LNCAP (cell line): ENCODE results near the gene ST14.

Source experiments
- TF ChIP-seq, protein P1 (sequence below): fragments of 450-650 bp; IDR thresholded peaks from 2 replicates; pipeline ENCODE4 v1.5.1; 2017; ENCODE audit warnings: mild to moderate bottlenecking

ST14 gene

DNA sequence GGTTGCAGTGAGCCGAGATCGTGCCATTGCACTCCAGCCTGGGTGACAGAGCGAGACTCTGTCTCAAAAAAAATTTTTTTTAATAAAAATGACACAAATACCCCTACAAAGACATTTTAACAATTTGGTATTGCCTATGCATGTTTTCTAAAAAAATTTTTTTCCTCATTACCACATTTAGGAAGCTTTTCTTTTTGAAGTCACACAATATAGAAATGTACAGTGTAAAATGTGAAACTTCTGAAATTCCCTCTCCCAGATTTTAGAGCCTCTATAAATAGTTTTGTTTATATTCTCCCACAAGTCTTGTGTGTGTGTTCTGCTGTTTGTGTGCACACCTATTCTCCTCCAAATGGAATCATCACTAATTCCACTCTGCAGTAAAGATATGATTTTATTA lies 7.6 kb downstream of the ST14 start:
- TF ChIP-seq, protein P1, sequence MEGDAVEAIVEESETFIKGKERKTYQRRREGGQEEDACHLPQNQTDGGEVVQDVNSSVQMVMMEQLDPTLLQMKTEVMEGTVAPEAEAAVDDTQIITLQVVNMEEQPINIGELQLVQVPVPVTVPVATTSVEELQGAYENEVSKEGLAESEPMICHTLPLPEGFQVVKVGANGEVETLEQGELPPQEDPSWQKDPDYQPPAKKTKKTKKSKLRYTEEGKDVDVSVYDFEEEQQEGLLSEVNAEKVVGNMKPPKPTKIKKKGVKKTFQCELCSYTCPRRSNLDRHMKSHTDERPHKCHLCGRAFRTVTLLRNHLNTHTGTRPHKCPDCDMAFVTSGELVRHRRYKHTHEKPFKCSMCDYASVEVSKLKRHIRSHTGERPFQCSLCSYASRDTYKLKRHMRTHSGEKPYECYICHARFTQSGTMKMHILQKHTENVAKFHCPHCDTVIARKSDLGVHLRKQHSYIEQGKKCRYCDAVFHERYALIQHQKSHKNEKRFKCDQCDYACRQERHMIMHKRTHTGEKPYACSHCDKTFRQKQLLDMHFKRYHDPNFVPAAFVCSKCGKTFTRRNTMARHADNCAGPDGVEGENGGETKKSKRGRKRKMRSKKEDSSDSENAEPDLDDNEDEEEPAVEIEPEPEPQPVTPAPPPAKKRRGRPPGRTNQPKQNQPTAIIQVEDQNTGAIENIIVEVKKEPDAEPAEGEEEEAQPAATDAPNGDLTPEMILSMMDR: no peak

GRCh38 chr11:130168105-130168504 lies 8.5 kb downstream of the ST14 start:
- TF ChIP-seq, protein P1: no peak

DNA sequence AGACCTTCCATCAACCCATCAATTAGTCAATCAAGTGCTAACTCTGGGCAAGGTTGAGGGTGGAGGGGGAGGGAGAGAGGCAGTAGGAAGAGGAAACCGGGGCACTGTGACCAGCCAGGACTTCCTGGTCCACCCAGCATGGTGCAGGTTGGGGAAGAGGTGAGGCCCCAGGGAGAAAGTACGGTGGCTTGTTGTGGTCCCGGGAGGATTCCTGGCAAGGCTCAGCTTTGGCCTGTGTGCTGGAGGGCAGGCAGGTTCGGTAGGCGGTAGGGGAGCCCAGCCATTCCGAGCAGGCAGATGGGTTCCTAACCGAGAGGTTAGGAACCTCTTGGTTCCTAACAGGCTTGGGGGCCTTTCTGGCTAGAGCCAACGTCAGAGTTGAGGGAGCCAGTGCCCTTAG lies 10.8 kb downstream of the ST14 start:
- TF ChIP-seq, protein P1: no peak

GRCh38 chr11:130171534-130171933 lies 12.0 kb downstream of the ST14 start:
- TF ChIP-seq, protein P1: no peak

- TF ChIP-seq, protein P1: no peak
Observed at GRCh38 chr11:130174642-130175041, 15.1 kb downstream of the ST14 start.

- TF ChIP-seq, protein P1: no peak
Observed at GRCh38 chr11:130175898-130176297, 16.3 kb downstream of the ST14 start.

GRCh38 chr11:130177782-130178181 lies 18.2 kb downstream of the ST14 start:
- TF ChIP-seq, protein P1: no peak
